IPS-15b (cell line): ENCODE results near the gene MMP20.

ENCODE experiments used
- H3K27me3 ChIP-seq: one replicate; pipeline ENCODE4 v1.6.1; 2013; ENCODE audit warnings: low read length; ENCODE audit not compliant: control insufficient read depth, insufficient read depth
- H3K36me3 ChIP-seq: one replicate; pipeline ENCODE4 v1.6.1; 2013; ENCODE audit warnings: low read length; ENCODE audit not compliant: control insufficient read depth, insufficient read depth
- H3K4me1 ChIP-seq: one replicate; pipeline ENCODE4 v1.6.1; 2013; ENCODE audit warnings: mild to moderate bottlenecking, low read length; ENCODE audit not compliant: control insufficient read depth, insufficient read depth
- H3K4me3 ChIP-seq: one replicate; pipeline ENCODE4 v1.5.1; 2013; ENCODE audit warnings: low read depth, low read length
- H3K9ac ChIP-seq: one replicate; pipeline ENCODE4 v1.6.1; 2013; ENCODE audit warnings: low read depth, mild to moderate bottlenecking, low read length
- H3K9me3 ChIP-seq: one replicate; pipeline ENCODE4 v1.6.1; 2013; ENCODE audit warnings: mild to moderate bottlenecking, low read length; ENCODE audit not compliant: control insufficient read depth, insufficient read depth

The MMP20 gene

GRCh38 chr11:102590276-102591049, 34.7 kb downstream of the MMP20 start:
- Histone ChIP-seq H3K36me3 (no peaks in the 10 kb centered on the region), H3K9ac (no peak overlapping the region), H3K4me1 (no peaks in the 10 kb centered on the region), H3K4me3 (no peak overlapping the region), H3K9me3 (no peaks in the 10 kb centered on the region), H3K27me3 (no peaks in the 10 kb centered on the region)

GRCh38 chr11:102589047-102589459, 36.1 kb downstream of the MMP20 start:
- Histone ChIP-seq H3K4me1 (no peaks in the 10 kb centered on the region), H3K9ac (no peak overlapping the region)

GRCh38 chr11:102587722-102588121, 37.4 kb downstream of the MMP20 start:
- no peak overlapping the region for H3K9ac ChIP-seq
- H3K9me3 ChIP-seq: no peaks in the 10 kb centered on the region
- no peaks in the 10 kb centered on the region for H3K36me3 ChIP-seq
- H3K27me3 ChIP-seq: no peaks in the 10 kb centered on the region
- no peak overlapping the region for H3K4me3 ChIP-seq
- H3K4me1 ChIP-seq: no peaks in the 10 kb centered on the region

More at GRCh38 chr11:102589047-102589459, 36.1 kb downstream of the MMP20 start:
- Histone ChIP-seq H3K4me3 (no peak overlapping the region), H3K27me3 (no peaks in the 10 kb centered on the region), H3K9me3 (no peaks in the 10 kb centered on the region), H3K36me3 (no peaks in the 10 kb centered on the region)

GRCh38 chr11:102583141-102583873, 41.8 kb downstream of the MMP20 start:
- Histone ChIP-seq H3K27me3 (no peaks in the 10 kb centered on the region), H3K4me3 (no peak overlapping the region), H3K36me3 (no peaks in the 10 kb centered on the region), H3K9me3 (no peaks in the 10 kb centered on the region), H3K9ac (no peak overlapping the region), H3K4me1 (no peaks in the 10 kb centered on the region)

- Histone ChIP-seq H3K36me3 (no peaks in the 10 kb centered on the region), H3K4me3 (no peak overlapping the region), H3K4me1 (no peaks in the 10 kb centered on the region), H3K27me3 (no peaks in the 10 kb centered on the region), H3K9me3 (no peaks in the 10 kb centered on the region), H3K9ac (no peak overlapping the region)
Measured at GRCh38 chr11:102582140-102582539, 43.0 kb downstream of the MMP20 start.

- Histone ChIP-seq H3K4me1 (no peaks in the 10 kb centered on the region), H3K4me3 (no peak overlapping the region), H3K9ac (no peak overlapping the region)
Measured at GRCh38 chr11:102581066-102581465, 44.1 kb downstream of the MMP20 start.

GRCh38 chr11:102580185-102580951, 44.8 kb downstream of the MMP20 start:
- Histone ChIP-seq H3K36me3 (no peaks in the 10 kb centered on the region), H3K4me1 (no peaks in the 10 kb centered on the region), H3K27me3 (no peaks in the 10 kb centered on the region), H3K9ac (no peak overlapping the region), H3K4me3 (no peak overlapping the region), H3K9me3 (no peaks in the 10 kb centered on the region)

More at GRCh38 chr11:102581066-102581465, 44.1 kb downstream of the MMP20 start:
- H3K9me3 ChIP-seq: no peaks in the 10 kb centered on the region
- H3K27me3 ChIP-seq: no peaks in the 10 kb centered on the region
- no peaks in the 10 kb centered on the region for H3K36me3 ChIP-seq

GRCh38 chr11:102577723-102578122, 47.4 kb downstream of the MMP20 start:
- Histone ChIP-seq H3K4me3 (no peak overlapping the region), H3K9me3 (no peaks in the 10 kb centered on the region), H3K4me1 (no peaks in the 10 kb centered on the region), H3K36me3 (no peaks in the 10 kb centered on the region), H3K27me3 (no peaks in the 10 kb centered on the region), H3K9ac (no peak overlapping the region)

GRCh38 chr11:102577182-102577581, 48.0 kb downstream of the MMP20 start:
- no peak overlapping the region for H3K4me3 ChIP-seq
- H3K4me1 ChIP-seq: no peaks in the 10 kb centered on the region
- H3K9ac ChIP-seq: no peak overlapping the region
- H3K36me3 ChIP-seq: no peaks in the 10 kb centered on the region
- H3K9me3 ChIP-seq: no peaks in the 10 kb centered on the region
- no peaks in the 10 kb centered on the region for H3K27me3 ChIP-seq

- H3K4me3 ChIP-seq: no peak overlapping the region
- no peaks in the 10 kb centered on the region for H3K27me3 ChIP-seq
- H3K9me3 ChIP-seq: no peaks in the 10 kb centered on the region
- H3K9ac ChIP-seq: no peak overlapping the region
- no peaks in the 10 kb centered on the region for H3K4me1 ChIP-seq
- no peaks in the 10 kb centered on the region for H3K36me3 ChIP-seq
Measured at GRCh38 chr11:102576350-102576749, 48.8 kb downstream of the MMP20 start.

- H3K27me3 ChIP-seq: no peaks in the 10 kb centered on the region
- H3K9me3 ChIP-seq: no peaks in the 10 kb centered on the region
- H3K4me1 ChIP-seq: no peaks in the 10 kb centered on the region
- no peaks in the 10 kb centered on the region for H3K36me3 ChIP-seq
- H3K9ac ChIP-seq: no peak overlapping the region
- H3K4me3 ChIP-seq: no peak overlapping the region
Measured at GRCh38 chr11:102575012-102575411, 50.1 kb downstream of the MMP20 start.
